Sigmoid colon (tissue), 4 donors: ENCODE results near the gene C5orf46.

ENCODE experiments used
- CTCF ChIP-seq, 4 experiments: fragments of 450-650 bp in 3 of 4; fragments of 200-600 bp in 1 of 4; IDR thresholded peaks; one replicate each; pipeline ENCODE4 v1.5.1; 2016 to 2019; ENCODE audit warnings: antibody characterized with exemption in 4 of 4, mild to moderate bottlenecking in 3 of 4, moderate library complexity in 2 of 4
- EP300 ChIP-seq, 4 donors: sonication (generic); formaldehyde crosslinking; IDR thresholded peaks; one replicate each; pipeline ENCODE4 v1.6.1; 2017; ENCODE audit warnings: antibody characterized with exemption in 4 of 4
- POLR2A ChIP-seq, 2 donors: fragments of 450-650 bp; IDR thresholded peaks; one replicate each; pipeline ENCODE4 v1.6.1; 2016; ENCODE audit warnings: antibody characterized with exemption in 2 of 2, mild to moderate bottlenecking in 2 of 2, moderate library complexity in 2 of 2

- no peak for TF ChIP-seq CTCF (IDR thresholded peaks at IDR 0.05)
- no peak for TF ChIP-seq POLR2A (IDR thresholded peaks at IDR 0.05)
- peak in 2 of 4 donors; percentile 49 to 87 for TF ChIP-seq EP300 (IDR thresholded peaks at IDR 0.05)
These were observed 5.1 kb upstream of the C5orf46 start for GRCh38 chr5:147911427-147911826.
